SK-N-SH (cell line): ENCODE measurements around the gene RGS6. TPM values are rescaled to one million over a fixed set of nuclear protein-coding genes. Genes with fewer than 3 reads are reported as not detected.

Source experiments
- CTCF ChIA-PET: fragments of 300-600, 350-600 bp; formaldehyde crosslinking; extraction: SDS; loops from one replicate; lab custom pipeline; 2021; lab: Yijun Ruan, JAX
- POLR2A ChIA-PET: fragments of 350-600 bp; sonication (Branson Sonifier 250); formaldehyde crosslinking; extraction: SDS; loops from one replicate; lab custom pipeline; 2020; ENCODE audit warnings: antibody characterized with exemption, inconsistent platforms; lab: Yijun Ruan, JAX
- DNase-seq: peaks from one replicate; pipeline ENCODE4 v3.0.0; 2012
- H2AFZ ChIP-seq: fragments of 200-600 bp; sonication (generic); 2 replicates; pipeline ENCODE4 v1.8.1; 2016; ENCODE audit warnings: antibody characterized with exemption, mild to moderate bottlenecking, low read depth
- H3F3A ChIP-seq: fragments of 200-600 bp; sonication (generic); replicated peaks from 2 replicates; pipeline ENCODE3; 2016; ENCODE audit warnings: antibody characterized with exemption, mild to moderate bottlenecking; ENCODE audit not compliant: insufficient read depth
- H3K27ac ChIP-seq, 2 experiments: fragments of 200-500 bp in 1 of 2; fragments of 200-600 bp in 1 of 2; sonication (Bioruptor generic) in 1 of 2; sonication (generic), shearing (Covaris generic) in 1 of 2; 2 replicates each; pipeline versions ENCODE4 v1.5.1 to v1.6.1; 2014 to 2016; ENCODE audit warnings: low read depth in 2 of 2, inconsistent platforms in 1 of 2, low read length in 1 of 2, mild to moderate bottlenecking in 1 of 2, mixed read lengths in 1 of 2
- H3K27me3 ChIP-seq: fragments of 200-600 bp; sonication (generic), shearing (Covaris generic); 2 replicates; pipeline ENCODE4 v1.6.1; 2016; ENCODE audit warnings: mixed run types; ENCODE audit not compliant: insufficient read depth
- H3K36me3 ChIP-seq, 2 experiments: fragments of 200-500 bp in 1 of 2; fragments of 200-600 bp in 1 of 2; sonication (Bioruptor generic) in 1 of 2; sonication (generic) in 1 of 2; replicated peaks in 1 of 2; 2 replicates each; pipeline versions ENCODE3 to v1.5.1; 2014 to 2016; ENCODE audit warnings: low read length in 1 of 2, mild to moderate bottlenecking in 1 of 2; ENCODE audit not compliant: insufficient read depth in 2 of 2, control insufficient read depth in 1 of 2
- H3K4me1 ChIP-seq, 2 experiments: fragments of 200-500 bp in 1 of 2; fragments of 200-600 bp in 1 of 2; sonication (Bioruptor generic) in 1 of 2; sonication (generic), shearing (Covaris generic) in 1 of 2; 2 replicates each; pipeline versions ENCODE4 v1.5.1 to v1.6.1; 2014 to 2016; ENCODE audit warnings: low read depth in 1 of 2, low read length in 1 of 2, mixed run types in 1 of 2; ENCODE audit not compliant: insufficient read depth in 2 of 2, control insufficient read depth in 1 of 2
- H3K4me2 ChIP-seq: fragments of 200-600 bp; sonication (generic), shearing (Covaris generic); 2 replicates; pipeline ENCODE4 v1.6.1; 2017; ENCODE audit warnings: mixed run types
- H3K4me3 ChIP-seq, 2 experiments: fragments of 200-500 bp in 1 of 2; fragments of 200-600 bp in 1 of 2; sonication (Bioruptor generic) in 1 of 2; sonication (generic), shearing (Covaris generic) in 1 of 2; 2 replicates each; pipeline versions ENCODE4 v1.5.1 to v1.8.1; 2014 to 2016; ENCODE audit warnings: low read depth in 2 of 2, inconsistent platforms in 1 of 2, low read length in 1 of 2, mild to moderate bottlenecking in 1 of 2, mixed read lengths in 1 of 2, moderate library complexity in 1 of 2
- H3K79me2 ChIP-seq: fragments of 200-600 bp; sonication (generic); 2 replicates; pipeline ENCODE4 v1.8.1; 2017; ENCODE audit warnings: mild to moderate bottlenecking; ENCODE audit not compliant: insufficient read depth
- H3K9ac ChIP-seq: fragments of 200-600 bp; sonication (generic); 2 replicates; pipeline ENCODE4 v1.6.1; 2017; ENCODE audit warnings: mixed run types
- H3K9me2 ChIP-seq: fragments of 200-600 bp; sonication (generic); 2 replicates; pipeline ENCODE4 v1.6.1; 2017; ENCODE audit warnings: mixed run types
- H3K9me3 ChIP-seq: fragments of 200-600 bp; sonication (generic); 2 replicates; pipeline ENCODE4 v1.6.1; 2017; ENCODE audit warnings: mixed run types, mild to moderate bottlenecking, moderate library complexity
- H4K20me1 ChIP-seq: fragments of 200-600 bp; sonication (generic); 2 replicates; pipeline ENCODE4 v1.6.1; 2017; ENCODE audit warnings: mild to moderate bottlenecking, mixed run types; ENCODE audit not compliant: insufficient read depth
- CHD2 ChIP-seq: fragments of 150-350 bp; IDR thresholded peaks from 2 replicates; pipeline ENCODE4 v1.6.1; 2018; ENCODE audit warnings: low read length; ENCODE audit not compliant: partially characterized antibody
- EP300 ChIP-seq, 2 experiments: IDR thresholded peaks; 2 replicates each; pipeline versions ENCODE4 v1.4.0 to v1.6.1; 2012; ENCODE audit warnings: borderline replicate concordance in 1 of 2, low read depth in 1 of 2, low read length in 1 of 2
- FOXJ3 ChIP-seq: sonication (generic); formaldehyde crosslinking; IDR thresholded peaks from 2 replicates; pipeline ENCODE4 v1.5.1; 2020; ENCODE audit warnings: mild to moderate bottlenecking, missing genetic modification reagents
- NFIC ChIP-seq: IDR thresholded peaks from 2 replicates; pipeline ENCODE4 v1.4.0; 2012; ENCODE audit warnings: borderline replicate concordance
- NRF1 ChIP-seq: IDR thresholded peaks from 2 replicates; pipeline ENCODE4 v1.6.1; 2012; ENCODE audit warnings: low read depth, mild to moderate bottlenecking, low read length
- RAD21 ChIP-seq: IDR thresholded peaks from 2 replicates; pipeline ENCODE4 v1.6.1; 2012; ENCODE audit warnings: mild to moderate bottlenecking, low read length
- RCOR1 ChIP-seq: fragments of 150-350 bp; IDR thresholded peaks from 2 replicates; pipeline ENCODE4 v1.6.1; 2017; ENCODE audit warnings: antibody characterized with exemption, low read length
- REST ChIP-seq: IDR thresholded peaks from 2 replicates; pipeline ENCODE4 v1.6.1; 2012; ENCODE audit warnings: mild to moderate bottlenecking, low read depth, low read length, moderate library complexity
- RFX5 ChIP-seq: IDR thresholded peaks from 2 replicates; pipeline ENCODE4 v1.6.1; 2012; ENCODE audit warnings: mild to moderate bottlenecking, improper control_type of control experiment, low read length
- SMC3 ChIP-seq: IDR thresholded peaks from 2 replicates; pipeline ENCODE4 v1.6.1; 2012; ENCODE audit warnings: low read depth, low read length, improper control_type of control experiment
- TAF1 ChIP-seq: IDR thresholded peaks from 2 replicates; pipeline ENCODE4 v1.6.1; 2012; ENCODE audit warnings: low read depth, mild to moderate bottlenecking, low read length, moderate library complexity, borderline replicate concordance
- TCF12 ChIP-seq: IDR thresholded peaks from 2 replicates; pipeline ENCODE4 v1.4.0; 2012
- TEAD4 ChIP-seq: IDR thresholded peaks from 2 replicates; pipeline ENCODE4 v1.4.0; 2012; ENCODE audit warnings: mild to moderate bottlenecking, borderline replicate concordance; ENCODE audit not compliant: insufficient read depth
- WGBS: methylation state at CpG from one replicate; pipeline ENCODE4 v1.1.6; 2017; ENCODE audit warnings: low lambda C conversion rate; 5-methylcytosine and 5-hydroxymethylcytosine counted together
- polyA plus RNA-seq, 3 experiments: library from polyadenylated mRNA; depleted of rRNA; stranded (reverse); fragments of >200 nt; gene quantifications; 2 replicates each; pipeline ENCODE4 v1.2.3, GENCODE V29; 2012
- TF ChIP-seq, protein P1 (sequence below): IDR thresholded peaks from 2 replicates; pipeline ENCODE4 v1.4.0; 2012; ENCODE audit warnings: low read depth
- TF ChIP-seq, protein P2 (sequence below): IDR thresholded peaks from 2 replicates; pipeline ENCODE4; 2012

The RGS6 gene
- polyA plus RNA-seq, 1 of the 3 experiments (the other 2 are of a cell fraction), result not detected

DNA sequence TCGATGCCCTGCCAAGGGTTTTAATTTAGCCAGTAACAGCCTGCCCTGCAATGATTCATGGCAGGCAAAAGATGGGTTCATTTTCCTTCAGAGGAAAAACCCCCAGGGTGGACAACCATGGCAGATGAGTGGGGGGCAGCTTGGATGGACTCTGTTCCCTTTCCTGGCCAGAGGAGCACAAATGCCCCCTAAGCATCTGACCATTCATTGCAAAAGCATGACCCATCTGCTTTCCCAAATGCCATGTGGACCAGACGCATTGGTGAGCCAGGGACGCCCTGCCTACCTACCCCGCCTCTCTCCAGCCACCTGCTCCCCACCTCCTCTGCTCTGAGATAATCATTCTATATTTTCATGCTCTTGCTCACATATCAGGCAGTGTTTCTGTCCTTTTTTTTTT, 679.8 kb downstream of the RGS6 start:
- TF ChIP-seq FOXJ3 (no peak), REST (no peak), RAD21 (no peak), EP300 (IDR thresholded peaks at IDR 0.05; ENCODE audit: borderline replicate concordance in 1 of 2, low read depth in 1 of 2, low read length in 1 of 2) (no peak), CHD2 (no peak), NRF1 (no peak), RFX5 (no peak), NFIC (no peak), SMC3 (no peak), RCOR1 (no peak), TAF1 (no peak), TEAD4 (no peak)
- TF ChIP-seq, protein P1, sequence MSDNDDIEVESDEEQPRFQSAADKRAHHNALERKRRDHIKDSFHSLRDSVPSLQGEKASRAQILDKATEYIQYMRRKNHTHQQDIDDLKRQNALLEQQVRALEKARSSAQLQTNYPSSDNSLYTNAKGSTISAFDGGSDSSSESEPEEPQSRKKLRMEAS, result no peak
- TF ChIP-seq, all 33 proteins: peak for 0
- POLR2A ChIA-PET, result no interaction called here
- Histone ChIP-seq H3K9ac (no peak overlapping the region), H3K4me2 (no peak overlapping the region), H3K9me2 (no peaks in the 10 kb centered on the region), H3K36me3 (no peaks in the 10 kb centered on the region), H3K27me3 (no peaks in the 10 kb centered on the region), H3K4me3 (no peak overlapping the region; a peak in 1 of 4 replicates), H3K79me2 (no peaks in the 10 kb centered on the region), H4K20me1 (no peaks in the 10 kb centered on the region), H3F3A (no peaks in the 10 kb centered on the region), H3K27ac (no peak overlapping the region), H3K4me1 (peaks cover 16 to 26% of the 10 kb centered on the region in 2 experiments; a peak in 3 of 4 replicates), H3K9me3 (no peaks in the 10 kb centered on the region), H2AFZ (no peak overlapping the region)
- CTCF ChIA-PET, result no interaction called here
- 94% methylated on average over 4 of the region's 4 CpGs for WGBS
- DNase-seq, result no peak

DNA sequence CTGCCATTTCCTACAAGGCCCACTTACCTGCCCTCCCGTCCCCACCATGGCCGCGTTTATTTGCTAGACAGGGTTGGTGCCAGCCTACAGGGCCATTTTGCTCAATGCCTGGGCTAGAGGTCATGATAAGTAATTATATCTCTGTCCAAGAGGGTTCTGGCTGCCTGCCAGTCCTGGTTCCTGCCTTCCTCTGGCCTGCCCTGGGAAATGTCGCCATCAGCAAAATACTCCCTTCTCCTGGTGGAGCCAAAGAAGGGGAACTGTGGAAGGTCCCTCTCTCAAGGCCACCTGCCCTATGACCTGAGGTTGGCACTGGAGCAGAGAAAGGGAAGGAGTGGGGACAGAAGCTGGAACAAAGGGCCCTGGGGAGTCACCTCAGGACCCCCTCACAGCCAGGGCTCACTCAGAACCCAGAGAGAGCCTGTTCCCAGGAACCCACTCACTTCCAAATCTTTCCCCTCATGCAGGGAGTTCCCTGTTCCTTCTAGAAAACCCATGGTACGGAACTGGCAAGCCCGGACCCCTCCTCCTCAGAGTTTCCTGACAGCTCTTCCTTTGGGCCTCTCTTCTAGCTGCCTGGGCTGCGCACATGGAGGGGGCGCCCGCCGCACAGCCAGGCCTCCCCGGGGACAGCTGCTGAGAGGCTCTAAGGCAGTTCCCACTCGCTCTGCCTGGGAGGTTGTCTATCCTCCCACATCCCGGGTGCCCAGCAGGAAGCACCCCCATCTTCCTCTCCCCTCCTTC, 681.2 kb downstream of the RGS6 start:
- no peak overlapping the region for H3K27ac ChIP-seq
- peak; percentile 63 for DNase-seq
- H2AFZ ChIP-seq, result no peak overlapping the region
- H3K79me2 ChIP-seq, result no peaks in the 10 kb centered on the region
- H3K36me3 ChIP-seq, result no peaks in the 10 kb centered on the region
- 89% methylated on average over 9 of the region's 13 CpGs for WGBS
- no peaks in the 10 kb centered on the region for H3F3A ChIP-seq
- H4K20me1 ChIP-seq, result no peaks in the 10 kb centered on the region
- H3K9ac ChIP-seq, result no peak overlapping the region
- ChIA-PET POLR2A (no interaction called here), CTCF (no interaction called here)
- no peak overlapping the region for H3K4me3 ChIP-seq
- H3K9me2 ChIP-seq, result no peaks in the 10 kb centered on the region
- TF ChIP-seq NFIC (peak; percentile 58), TCF12 (peak; percentile 5; the same call in 1 of the 2 replicates)
- TF ChIP-seq, protein P2, sequence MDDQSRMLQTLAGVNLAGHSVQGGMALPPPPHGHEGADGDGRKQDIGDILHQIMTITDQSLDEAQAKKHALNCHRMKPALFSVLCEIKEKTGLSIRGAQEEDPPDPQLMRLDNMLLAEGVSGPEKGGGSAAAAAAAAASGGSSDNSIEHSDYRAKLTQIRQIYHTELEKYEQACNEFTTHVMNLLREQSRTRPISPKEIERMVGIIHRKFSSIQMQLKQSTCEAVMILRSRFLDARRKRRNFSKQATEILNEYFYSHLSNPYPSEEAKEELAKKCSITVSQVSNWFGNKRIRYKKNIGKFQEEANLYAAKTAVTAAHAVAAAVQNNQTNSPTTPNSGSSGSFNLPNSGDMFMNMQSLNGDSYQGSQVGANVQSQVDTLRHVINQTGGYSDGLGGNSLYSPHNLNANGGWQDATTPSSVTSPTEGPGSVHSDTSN, result no peak
- H3K27me3 ChIP-seq, result no peaks in the 10 kb centered on the region
- no peak overlapping the region for H3K4me2 ChIP-seq
- H3K4me1 ChIP-seq, result peaks cover 17 to 22% of the 10 kb centered on the region in 2 experiments; a peak in 3 of 4 replicates
- H3K9me3 ChIP-seq, result no peaks in the 10 kb centered on the region
